ENCODE results near the gene NELFCD.

DNA sequence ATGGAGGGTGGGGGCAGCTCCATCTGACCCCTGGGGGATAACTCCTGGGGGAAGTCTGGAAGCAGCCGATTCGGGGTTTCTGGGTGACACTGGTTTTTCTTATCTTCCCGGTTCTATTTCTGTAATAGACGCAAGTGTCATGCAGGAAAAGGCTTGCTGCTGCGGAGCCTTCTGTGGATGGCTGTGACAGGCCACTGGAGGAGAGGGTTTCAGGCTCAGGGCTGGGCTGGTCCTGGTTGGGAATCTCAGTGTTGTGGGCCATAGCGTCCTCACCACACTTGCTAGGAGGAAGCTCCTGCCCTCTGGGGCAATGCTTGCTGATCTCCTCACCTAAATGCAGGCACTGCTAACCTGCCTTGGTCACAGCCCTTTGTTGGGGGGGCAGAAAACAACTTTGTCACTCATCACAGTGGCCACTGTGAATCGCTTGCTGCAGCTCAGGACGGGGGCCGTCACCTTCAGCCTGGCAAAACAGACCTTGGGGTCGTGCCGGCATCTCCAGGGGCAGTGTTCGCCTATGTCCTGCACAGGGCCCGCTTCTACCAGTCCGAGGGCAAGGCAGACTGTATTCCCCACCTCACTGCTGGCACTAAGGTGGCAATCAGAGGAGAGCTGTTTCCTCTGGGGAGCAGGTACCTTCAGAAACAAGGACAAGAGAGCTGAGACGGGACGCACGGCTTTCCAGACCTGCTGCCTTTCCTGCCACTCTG lies 33.8 kb downstream of the NELFCD start:
- TF ChIP-seq, protein P1, sequence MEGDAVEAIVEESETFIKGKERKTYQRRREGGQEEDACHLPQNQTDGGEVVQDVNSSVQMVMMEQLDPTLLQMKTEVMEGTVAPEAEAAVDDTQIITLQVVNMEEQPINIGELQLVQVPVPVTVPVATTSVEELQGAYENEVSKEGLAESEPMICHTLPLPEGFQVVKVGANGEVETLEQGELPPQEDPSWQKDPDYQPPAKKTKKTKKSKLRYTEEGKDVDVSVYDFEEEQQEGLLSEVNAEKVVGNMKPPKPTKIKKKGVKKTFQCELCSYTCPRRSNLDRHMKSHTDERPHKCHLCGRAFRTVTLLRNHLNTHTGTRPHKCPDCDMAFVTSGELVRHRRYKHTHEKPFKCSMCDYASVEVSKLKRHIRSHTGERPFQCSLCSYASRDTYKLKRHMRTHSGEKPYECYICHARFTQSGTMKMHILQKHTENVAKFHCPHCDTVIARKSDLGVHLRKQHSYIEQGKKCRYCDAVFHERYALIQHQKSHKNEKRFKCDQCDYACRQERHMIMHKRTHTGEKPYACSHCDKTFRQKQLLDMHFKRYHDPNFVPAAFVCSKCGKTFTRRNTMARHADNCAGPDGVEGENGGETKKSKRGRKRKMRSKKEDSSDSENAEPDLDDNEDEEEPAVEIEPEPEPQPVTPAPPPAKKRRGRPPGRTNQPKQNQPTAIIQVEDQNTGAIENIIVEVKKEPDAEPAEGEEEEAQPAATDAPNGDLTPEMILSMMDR (IDR thresholded peaks at IDR 0.05; ENCODE audit: insufficient read depth, low read length) = no peak
- TF ChIP-seq POLR2AphosphoS5 (IDR thresholded peaks at IDR 0.05; ENCODE audit: low read depth) = no peak
